AG10803 (cell line): ENCODE measurements around the gene CCDC33.
A peak's percentile ranks its signal among the peaks of the same experiment; 100 is the strongest.

Source experiments
- DNase-seq: peaks from one replicate; pipeline ENCODE4 v3.0.0; 2010; ENCODE audit warnings: low read depth
- H3K4me3 ChIP-seq: 2 replicates; pipeline ENCODE4 v1.5.1; 2011; ENCODE audit warnings: mild to moderate bottlenecking, low read length, control low read depth
- TF ChIP-seq, protein P1 (sequence below): conservative IDR thresholded peaks from 2 replicates; pipeline ENCODE4 v1.5.1; 2011; ENCODE audit warnings: mild to moderate bottlenecking, low read length, control low read depth, inconsistent platforms

CCDC33 gene

DNA sequence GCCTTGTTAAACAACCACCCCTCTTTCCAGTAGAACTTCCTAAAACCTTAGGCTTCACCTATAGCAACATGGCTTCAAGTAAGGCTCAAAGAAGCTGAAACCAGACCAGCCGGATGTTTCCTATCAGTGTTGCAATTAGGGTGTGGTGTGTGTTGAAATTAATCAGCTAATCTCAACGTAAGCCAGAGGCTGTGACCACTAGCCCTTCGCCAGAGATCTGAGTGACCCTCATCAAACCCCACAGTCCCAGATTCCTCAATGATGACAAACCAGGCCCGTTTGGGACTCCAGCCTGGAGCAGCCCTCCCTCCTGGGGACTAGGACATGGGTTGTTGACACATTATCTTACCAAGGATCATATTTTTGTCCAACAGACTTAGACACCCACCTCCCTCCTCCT lies 104.0 kb downstream of the CCDC33 start:
- TF ChIP-seq, protein P1, sequence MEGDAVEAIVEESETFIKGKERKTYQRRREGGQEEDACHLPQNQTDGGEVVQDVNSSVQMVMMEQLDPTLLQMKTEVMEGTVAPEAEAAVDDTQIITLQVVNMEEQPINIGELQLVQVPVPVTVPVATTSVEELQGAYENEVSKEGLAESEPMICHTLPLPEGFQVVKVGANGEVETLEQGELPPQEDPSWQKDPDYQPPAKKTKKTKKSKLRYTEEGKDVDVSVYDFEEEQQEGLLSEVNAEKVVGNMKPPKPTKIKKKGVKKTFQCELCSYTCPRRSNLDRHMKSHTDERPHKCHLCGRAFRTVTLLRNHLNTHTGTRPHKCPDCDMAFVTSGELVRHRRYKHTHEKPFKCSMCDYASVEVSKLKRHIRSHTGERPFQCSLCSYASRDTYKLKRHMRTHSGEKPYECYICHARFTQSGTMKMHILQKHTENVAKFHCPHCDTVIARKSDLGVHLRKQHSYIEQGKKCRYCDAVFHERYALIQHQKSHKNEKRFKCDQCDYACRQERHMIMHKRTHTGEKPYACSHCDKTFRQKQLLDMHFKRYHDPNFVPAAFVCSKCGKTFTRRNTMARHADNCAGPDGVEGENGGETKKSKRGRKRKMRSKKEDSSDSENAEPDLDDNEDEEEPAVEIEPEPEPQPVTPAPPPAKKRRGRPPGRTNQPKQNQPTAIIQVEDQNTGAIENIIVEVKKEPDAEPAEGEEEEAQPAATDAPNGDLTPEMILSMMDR: no peak
- DNase-seq: peak; percentile 40
- H3K4me3 ChIP-seq: no peak overlapping the region

DNA sequence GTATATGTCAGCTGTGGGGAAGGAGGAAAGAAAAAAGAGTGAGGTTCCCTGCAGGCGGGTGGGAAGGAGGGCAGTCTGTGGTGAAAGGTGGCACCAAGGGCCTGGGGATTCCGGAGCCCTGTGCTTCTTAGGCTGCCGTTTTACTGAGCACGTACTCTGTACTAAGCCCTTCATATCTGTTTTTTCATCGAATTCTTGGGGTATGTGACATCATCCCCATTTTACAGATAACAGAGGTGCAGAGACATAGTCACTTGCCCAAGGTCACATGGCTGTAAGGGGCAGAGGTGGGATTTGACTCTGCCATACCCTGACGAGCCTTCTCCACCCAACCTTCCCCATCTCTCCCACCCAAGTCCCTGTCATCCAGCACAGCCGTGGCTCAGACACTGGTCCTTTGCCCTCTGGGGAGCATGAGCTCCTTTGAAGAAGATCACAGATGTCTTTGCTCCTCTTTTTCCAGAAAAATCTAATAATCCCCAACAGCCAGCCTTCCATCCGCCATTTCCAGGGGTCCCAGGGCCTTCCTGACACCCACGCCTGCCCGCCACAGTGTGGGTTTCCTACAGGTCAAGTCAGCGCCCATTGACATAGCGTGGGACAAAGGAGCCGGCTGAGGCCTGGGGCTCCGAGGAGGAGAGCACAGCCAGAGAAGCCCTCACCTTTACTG lies 107.1 kb downstream of the CCDC33 start:
- DNase-seq: no peak
- H3K4me3 ChIP-seq: no peak overlapping the region
- TF ChIP-seq, protein P1: no peak

DNA sequence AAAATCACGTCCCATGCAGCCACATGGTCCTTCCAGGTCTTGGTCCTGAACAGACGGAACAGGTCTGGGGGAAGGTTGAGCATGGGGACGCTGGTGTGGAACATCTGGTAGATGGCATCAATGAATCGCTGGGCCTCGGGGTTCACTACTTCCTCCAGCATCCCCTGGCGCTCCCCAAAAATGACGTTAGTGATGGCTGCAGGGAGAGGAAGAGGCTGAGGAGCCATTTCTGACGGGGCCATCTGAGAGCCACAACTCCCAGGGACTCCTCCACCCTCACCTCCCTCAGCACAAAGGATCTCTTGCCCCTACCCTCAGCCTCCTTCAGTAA lies 107.6 kb downstream of the CCDC33 start:
- no peak for DNase-seq
- no peak overlapping the region for H3K4me3 ChIP-seq
- TF ChIP-seq, protein P1: no peak

DNA sequence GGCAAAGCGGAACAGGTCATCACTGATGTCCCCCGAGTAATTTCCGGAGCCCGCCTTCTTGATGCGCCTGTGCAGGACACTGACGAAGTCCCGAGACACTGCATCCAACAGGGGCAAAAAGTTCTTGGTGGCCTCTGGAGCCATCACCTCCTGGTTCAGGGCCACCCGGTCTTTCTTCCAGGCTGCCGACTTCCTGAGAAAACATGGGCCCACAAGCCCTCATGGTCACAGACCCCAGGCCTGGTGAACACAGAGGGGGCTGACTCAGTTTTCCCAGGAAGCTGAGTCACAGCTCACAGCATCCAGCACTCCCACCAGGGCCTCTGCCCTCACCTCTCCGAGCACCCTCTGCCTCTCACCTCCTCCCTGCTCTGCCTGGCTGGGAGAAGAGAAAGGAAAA lies 108.9 kb downstream of the CCDC33 start:
- TF ChIP-seq, protein P1: no peak
- H3K4me3 ChIP-seq: no peak overlapping the region
- no peak for DNase-seq

DNA sequence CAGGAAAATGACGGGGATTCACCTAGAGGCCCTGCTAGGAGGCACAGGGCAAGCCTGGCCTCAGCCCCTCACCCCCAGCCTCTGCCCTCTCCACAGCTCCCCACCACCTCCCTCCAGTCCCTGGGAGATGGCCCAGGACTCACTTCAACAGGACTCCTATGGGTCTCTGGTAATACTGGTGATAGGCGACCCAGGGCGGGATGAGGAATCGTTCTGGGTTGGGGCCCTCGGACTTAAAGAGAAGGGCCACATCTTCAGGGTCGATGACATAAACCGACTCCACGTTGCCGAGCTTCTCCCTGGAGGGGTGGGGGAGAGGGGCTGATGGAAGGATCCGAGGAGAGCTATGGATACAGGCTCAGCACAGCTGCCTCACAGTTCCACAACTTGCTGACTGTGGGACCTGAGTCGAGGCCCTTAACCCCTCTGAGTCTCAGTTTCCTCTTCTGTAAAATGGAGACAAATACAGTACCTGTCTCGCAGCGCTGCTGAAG lies 111.7 kb downstream of the CCDC33 start:
- TF ChIP-seq, protein P1: no peak
- no peak for DNase-seq
- H3K4me3 ChIP-seq: no peak overlapping the region

DNA sequence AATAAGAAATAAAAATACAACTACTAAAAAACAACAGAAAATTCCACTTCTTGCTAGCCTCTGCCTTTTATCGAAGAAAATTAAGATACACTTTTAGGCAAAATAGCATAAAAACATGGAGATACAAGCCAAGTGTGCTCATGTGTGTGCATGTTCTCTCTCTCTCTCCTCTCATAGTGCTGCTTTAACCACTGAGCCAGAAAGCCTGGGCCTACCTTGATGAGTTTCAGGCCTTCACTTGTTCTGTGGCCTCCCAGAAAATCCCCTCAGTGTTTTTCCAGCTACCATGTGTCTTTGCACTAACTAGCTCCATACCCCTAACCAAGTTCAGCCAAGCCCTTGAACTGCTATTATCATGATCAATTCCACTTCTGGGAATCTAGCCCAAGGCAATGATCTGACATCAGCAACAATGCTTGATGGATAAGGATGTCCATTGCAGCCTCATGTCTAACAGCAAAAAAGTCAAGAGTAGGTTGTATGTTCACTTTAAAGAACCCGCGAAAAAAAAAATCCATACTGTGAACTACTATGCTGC lies 113.2 kb downstream of the CCDC33 start:
- no peak overlapping the region for H3K4me3 ChIP-seq
- TF ChIP-seq, protein P1: no peak
- DNase-seq: no peak
